IMR-90 (cell line): ENCODE data around the gene NUP107.

Experiments used
- CEBPB ChIP-seq: IDR thresholded peaks from 2 replicates; pipeline ENCODE4 v1.6.1; 2012; ENCODE audit warnings: low read depth, low read length, improper control_type of control experiment
- CHD1 ChIP-seq: IDR thresholded peaks from 2 replicates; pipeline ENCODE4 v1.6.1; 2012; ENCODE audit warnings: low read depth, low read length, improper control_type of control experiment
- MXI1 ChIP-seq: IDR thresholded peaks from 2 replicates; pipeline ENCODE4 v1.6.1; 2012; ENCODE audit warnings: low read depth, mild to moderate bottlenecking, low read length, moderate library complexity, borderline replicate concordance
- POLR2A ChIP-seq: IDR thresholded peaks from 2 replicates; pipeline ENCODE4 v1.6.1; 2012; ENCODE audit warnings: mild to moderate bottlenecking, low read depth, low read length
- RAD21 ChIP-seq: IDR thresholded peaks from 2 replicates; pipeline ENCODE4 v1.6.1; 2012; ENCODE audit warnings: low read length, improper control_type of control experiment
- RCOR1 ChIP-seq: IDR thresholded peaks from 2 replicates; pipeline ENCODE4 v1.6.1; 2012; ENCODE audit warnings: mild to moderate bottlenecking, low read length, improper control_type of control experiment; ENCODE audit not compliant: insufficient replicate concordance
- RFX5 ChIP-seq: IDR thresholded peaks from 2 replicates; pipeline ENCODE4 v1.8.0; 2012; ENCODE audit warnings: low read depth, mild to moderate bottlenecking, low read length, moderate library complexity
- SMC3 ChIP-seq: fragments of 150-350 bp; IDR thresholded peaks from 2 replicates; pipeline ENCODE4 v1.6.1; 2016; ENCODE audit warnings: low read depth, mild to moderate bottlenecking, antibody characterized with exemption, low read length, moderate library complexity
- TF ChIP-seq, protein P1 (sequence below): conservative IDR thresholded peaks from 2 replicates; pipeline ENCODE4 v1.5.1; 2012; ENCODE audit warnings: mild to moderate bottlenecking, low read depth, low read length, improper control_type of control experiment
- TF ChIP-seq, protein P2 (sequence below): fragments of 150-350 bp; IDR thresholded peaks from 2 replicates; pipeline ENCODE4 v1.6.1; 2017; ENCODE audit warnings: mild to moderate bottlenecking, antibody characterized with exemption, low read length, low read depth
- TF ChIP-seq, protein P3 (sequence below): fragments of 150-350 bp; IDR thresholded peaks from 2 replicates; pipeline ENCODE4 v1.6.1; 2016; ENCODE audit warnings: low read depth, mild to moderate bottlenecking, low read length, moderate library complexity, borderline replicate concordance

DNA sequence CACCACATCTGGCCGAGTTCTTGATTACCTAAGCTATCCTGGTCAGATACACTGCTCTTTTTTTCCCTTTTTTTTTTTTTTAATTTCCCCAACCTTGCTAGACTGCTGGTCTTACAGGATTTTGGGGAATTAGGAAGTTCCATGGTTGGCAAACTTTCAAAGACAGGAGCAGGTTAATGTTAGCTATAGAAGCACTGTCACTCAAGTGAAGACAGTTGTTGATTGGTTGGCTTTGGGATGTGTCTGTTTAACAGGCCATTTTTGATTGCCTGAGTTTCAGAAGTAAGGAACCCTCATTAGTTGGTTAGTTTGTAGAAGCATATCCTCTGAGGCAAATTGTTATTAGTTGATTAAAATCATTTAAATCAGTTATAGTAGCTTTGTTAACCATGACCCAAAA is 39.3 kb upstream of the NUP107 start:
- TF ChIP-seq POLR2A (no peak), RFX5 (no peak), MXI1 (no peak), SMC3 (no peak), RCOR1 (no peak), RAD21 (no peak), CEBPB (no peak), CHD1 (no peak)
- TF ChIP-seq, protein P1, sequence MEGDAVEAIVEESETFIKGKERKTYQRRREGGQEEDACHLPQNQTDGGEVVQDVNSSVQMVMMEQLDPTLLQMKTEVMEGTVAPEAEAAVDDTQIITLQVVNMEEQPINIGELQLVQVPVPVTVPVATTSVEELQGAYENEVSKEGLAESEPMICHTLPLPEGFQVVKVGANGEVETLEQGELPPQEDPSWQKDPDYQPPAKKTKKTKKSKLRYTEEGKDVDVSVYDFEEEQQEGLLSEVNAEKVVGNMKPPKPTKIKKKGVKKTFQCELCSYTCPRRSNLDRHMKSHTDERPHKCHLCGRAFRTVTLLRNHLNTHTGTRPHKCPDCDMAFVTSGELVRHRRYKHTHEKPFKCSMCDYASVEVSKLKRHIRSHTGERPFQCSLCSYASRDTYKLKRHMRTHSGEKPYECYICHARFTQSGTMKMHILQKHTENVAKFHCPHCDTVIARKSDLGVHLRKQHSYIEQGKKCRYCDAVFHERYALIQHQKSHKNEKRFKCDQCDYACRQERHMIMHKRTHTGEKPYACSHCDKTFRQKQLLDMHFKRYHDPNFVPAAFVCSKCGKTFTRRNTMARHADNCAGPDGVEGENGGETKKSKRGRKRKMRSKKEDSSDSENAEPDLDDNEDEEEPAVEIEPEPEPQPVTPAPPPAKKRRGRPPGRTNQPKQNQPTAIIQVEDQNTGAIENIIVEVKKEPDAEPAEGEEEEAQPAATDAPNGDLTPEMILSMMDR = no peak
- TF ChIP-seq, protein P2, sequence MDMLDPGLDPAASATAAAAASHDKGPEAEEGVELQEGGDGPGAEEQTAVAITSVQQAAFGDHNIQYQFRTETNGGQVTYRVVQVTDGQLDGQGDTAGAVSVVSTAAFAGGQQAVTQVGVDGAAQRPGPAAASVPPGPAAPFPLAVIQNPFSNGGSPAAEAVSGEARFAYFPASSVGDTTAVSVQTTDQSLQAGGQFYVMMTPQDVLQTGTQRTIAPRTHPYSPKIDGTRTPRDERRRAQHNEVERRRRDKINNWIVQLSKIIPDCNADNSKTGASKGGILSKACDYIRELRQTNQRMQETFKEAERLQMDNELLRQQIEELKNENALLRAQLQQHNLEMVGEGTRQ = no peak
- TF ChIP-seq, protein P3, sequence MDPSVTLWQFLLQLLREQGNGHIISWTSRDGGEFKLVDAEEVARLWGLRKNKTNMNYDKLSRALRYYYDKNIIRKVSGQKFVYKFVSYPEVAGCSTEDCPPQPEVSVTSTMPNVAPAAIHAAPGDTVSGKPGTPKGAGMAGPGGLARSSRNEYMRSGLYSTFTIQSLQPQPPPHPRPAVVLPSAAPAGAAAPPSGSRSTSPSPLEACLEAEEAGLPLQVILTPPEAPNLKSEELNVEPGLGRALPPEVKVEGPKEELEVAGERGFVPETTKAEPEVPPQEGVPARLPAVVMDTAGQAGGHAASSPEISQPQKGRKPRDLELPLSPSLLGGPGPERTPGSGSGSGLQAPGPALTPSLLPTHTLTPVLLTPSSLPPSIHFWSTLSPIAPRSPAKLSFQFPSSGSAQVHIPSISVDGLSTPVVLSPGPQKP = no peak
